ENCODE results near the gene AMN1. TPM values are rescaled to one million over a fixed set of nuclear protein-coding genes. Genes with fewer than 3 reads are reported as not detected.

Gene AMN1
- total and polyA plus RNA-seq, 2 of the 13 experiments (the other 11 are each of a cell fraction or from before 2014, with no cell fraction given), result 7.5 to 26.5 TPM

DNA sequence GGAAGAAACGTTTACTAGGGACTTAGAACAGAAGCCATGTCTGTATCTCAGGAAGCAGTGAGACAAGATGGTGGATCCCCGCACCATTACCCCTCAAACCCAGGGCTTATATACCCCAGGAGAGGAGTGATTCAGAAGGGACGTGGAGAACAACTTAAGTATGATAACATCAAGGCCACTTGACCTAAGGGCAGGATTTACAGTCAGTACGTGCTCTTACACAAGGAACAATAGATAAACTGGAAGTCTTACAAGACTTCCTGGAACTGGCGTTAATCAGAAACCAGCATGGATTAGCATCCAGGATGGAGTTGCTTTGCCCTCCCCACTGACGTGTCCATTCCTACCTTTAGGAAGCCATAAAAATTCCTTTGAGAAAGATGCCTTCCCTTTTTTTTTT, 77.9 kb downstream of the AMN1 start (continued):
- TF ChIP-seq PRDM4 (CRISPR knock-in tag; IDR thresholded peaks at IDR 0.05; ENCODE audit: borderline replicate concordance) (no peak), ZNF326 (CRISPR knock-in tag; IDR thresholded peaks at IDR 0.05; ENCODE audit: borderline replicate concordance) (no peak), NFE2L1 (CRISPR knock-in tag; IDR thresholded peaks at IDR 0.05; ENCODE audit: borderline replicate concordance) (no peak), IKZF1 (IDR thresholded peaks at IDR 0.05) (no peak), ZMYM4 (CRISPR knock-in tag; IDR thresholded peaks at IDR 0.05) (no peak), HOXA3 (CRISPR knock-in tag; IDR thresholded peaks at IDR 0.05) (no peak), ELF3 (CRISPR knock-in tag; IDR thresholded peaks at IDR 0.05) (no peak)

DNA sequence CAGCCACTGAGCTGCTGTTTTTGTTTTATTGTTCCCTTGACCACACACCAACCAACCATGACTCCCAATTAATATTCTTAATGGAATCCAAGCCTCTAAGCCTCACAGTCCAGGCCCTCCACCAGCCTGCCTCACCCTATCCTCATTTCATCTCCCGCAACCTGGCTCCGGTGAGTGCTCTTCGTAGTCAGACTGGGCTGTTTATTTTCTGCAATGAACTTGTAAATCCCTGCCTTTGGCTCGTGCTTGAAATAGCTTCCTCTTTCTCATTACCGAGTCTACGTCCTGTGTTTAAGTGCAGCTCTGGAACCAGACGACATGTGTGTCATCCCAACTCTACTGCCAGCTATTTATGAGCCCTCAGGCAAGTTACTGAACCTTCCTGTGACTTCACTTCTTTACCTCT, 81.7 kb downstream of the AMN1 start:
- H3K4me3 ChIP-seq (replicated peaks in 1 of 3; ENCODE audit: insufficient read depth in 1 of 3, low read depth in 2 of 3, low read length in 3 of 3), result no peak overlapping the region
- H3K27ac ChIP-seq (ENCODE audit: extremely low read length, insufficient read depth, low read length), result no peak overlapping the region
- POLR2A ChIA-PET, result no interaction called here
- ATAC-seq (no peak), FAIRE-seq (no peak), DNase-seq (ENCODE audit: low spot score) (no peak)
- H2AFZ ChIP-seq (ENCODE audit: low read length), result peak overlapping the region; percentile 33
- BruUV-seq (replicated peaks), result no TSS peak
- H3K79me2 ChIP-seq (ENCODE audit: insufficient read depth, low read length), result no peaks in the 10 kb centered on the region
- intact Hi-C loops (cut with micrococcal nuclease; ENCODE audit: unreplicated experiment) (no loop called here), in situ Hi-C loops (cut with HindIII; ENCODE audit: extremely low pct_ligation_motif_present, low pct_unique_long_range_greater_than_20kb) (no loop called here)
- peaks cover 34% of the 10 kb centered on the region for H3K4me1 ChIP-seq (ENCODE audit: insufficient read depth, low read length)
- H3K9me3 ChIP-seq (ENCODE audit: low read length), result no peaks in the 10 kb centered on the region
- no peak overlapping the region for H3K4me2 ChIP-seq (ENCODE audit: low read depth, low read length)
- no peaks in the 10 kb centered on the region for H4K20me1 ChIP-seq (ENCODE audit: insufficient read depth, low read length)
- no peaks in the 10 kb centered on the region for H3K36me3 ChIP-seq (replicated peaks in 1 of 2; ENCODE audit: control insufficient read depth in 1 of 2, insufficient read depth in 2 of 2, low read length in 2 of 2)
- no peak overlapping the region for H3K9ac ChIP-seq (ENCODE audit: insufficient read depth, low read depth, low read length)
- no peaks in the 10 kb centered on the region; a peak in 2 of 5 replicates for H3K27me3 ChIP-seq (ENCODE audit: control insufficient read depth in 1 of 2, insufficient read depth in 2 of 2, low read length in 2 of 2)
- 61% methylated on average over 7 of the region's 7 CpGs for WGBS (ENCODE audit: low lambda C conversion rate)
- CTCF ChIA-PET (ENCODE audit: low intra/inter-chr PET ratio, low total read pairs), result no interaction called here
- no peak for TF ChIP-seq ZNF562 (CRISPR knock-in tag; IDR thresholded peaks at IDR 0.05; ENCODE audit: borderline replicate concordance)
- no peak for TF ChIP-seq TERF1 (CRISPR knock-in tag; IDR thresholded peaks at IDR 0.05)
- no peak for TF ChIP-seq BCLAF1 (IDR thresholded peaks at IDR 0.05)
- TF ChIP-seq ZSCAN30 (CRISPR knock-in tag; IDR thresholded peaks at IDR 0.05), result no peak
- no peak for TF ChIP-seq ZNF749 (CRISPR knock-in tag; IDR thresholded peaks at IDR 0.05; ENCODE audit: borderline replicate concordance)
- TF ChIP-seq U2AF1 (optimal IDR thresholded peaks at IDR 0.05; ENCODE audit: low read depth, low read length), result no peak
- no peak for TF ChIP-seq RXRB (CRISPR knock-in tag; IDR thresholded peaks at IDR 0.05; ENCODE audit: borderline replicate concordance)
- TF ChIP-seq RELA (CRISPR knock-in tag; IDR thresholded peaks at IDR 0.05), result no peak
- no peak for TF ChIP-seq TP53 (CRISPR knock-in tag; conservative IDR thresholded peaks at IDR 0.05)
- TF ChIP-seq FOXO4 (CRISPR knock-in tag; conservative IDR thresholded peaks at IDR 0.05), result no peak
- no peak for TF ChIP-seq SP1 (IDR thresholded peaks at IDR 0.05)
- no peak for TF ChIP-seq SP1 (CRISPR knock-in tag; IDR thresholded peaks at IDR 0.05)

Data from HepG2 (cell line).